ENCODE measurements around the gene ZNF423.

The ZNF423 gene

DNA sequence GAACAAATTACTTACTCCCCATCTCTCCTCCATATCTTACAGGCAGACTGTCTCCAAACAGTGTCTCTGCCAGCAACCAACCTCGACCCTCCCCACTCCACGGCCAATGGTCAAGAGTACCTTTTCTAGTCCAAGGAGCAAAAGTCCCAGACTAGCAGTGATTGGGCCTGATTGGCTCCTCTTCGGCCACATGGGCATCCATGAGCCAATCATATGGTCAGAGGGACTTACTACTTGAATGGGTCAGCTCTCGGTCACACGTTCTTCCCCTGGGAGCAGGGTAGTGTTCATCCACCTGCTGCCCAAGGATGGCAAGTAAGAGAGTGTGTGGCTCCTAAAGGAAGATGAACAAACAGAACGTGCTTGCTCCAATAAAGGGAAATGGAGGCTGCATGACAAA, 397.7 kb downstream of the ZNF423 start:
- no peak for DNase-seq (ENCODE audit: low read depth)

GRCh38 chr16:49457196-49457595, 398.7 kb downstream of the ZNF423 start:
- no peak for DNase-seq (ENCODE audit: low read depth)

- no peak for DNase-seq (ENCODE audit: low read depth)
Measured at GRCh38 chr16:49456763-49457162, 399.1 kb downstream of the ZNF423 start.

- DNase-seq (ENCODE audit: low read depth): no peak
Measured at GRCh38 chr16:49455991-49456745, 399.7 kb downstream of the ZNF423 start.

GRCh38 chr16:49455181-49455990, 400.5 kb downstream of the ZNF423 start:
- no peak for DNase-seq (ENCODE audit: low read depth)

DNA sequence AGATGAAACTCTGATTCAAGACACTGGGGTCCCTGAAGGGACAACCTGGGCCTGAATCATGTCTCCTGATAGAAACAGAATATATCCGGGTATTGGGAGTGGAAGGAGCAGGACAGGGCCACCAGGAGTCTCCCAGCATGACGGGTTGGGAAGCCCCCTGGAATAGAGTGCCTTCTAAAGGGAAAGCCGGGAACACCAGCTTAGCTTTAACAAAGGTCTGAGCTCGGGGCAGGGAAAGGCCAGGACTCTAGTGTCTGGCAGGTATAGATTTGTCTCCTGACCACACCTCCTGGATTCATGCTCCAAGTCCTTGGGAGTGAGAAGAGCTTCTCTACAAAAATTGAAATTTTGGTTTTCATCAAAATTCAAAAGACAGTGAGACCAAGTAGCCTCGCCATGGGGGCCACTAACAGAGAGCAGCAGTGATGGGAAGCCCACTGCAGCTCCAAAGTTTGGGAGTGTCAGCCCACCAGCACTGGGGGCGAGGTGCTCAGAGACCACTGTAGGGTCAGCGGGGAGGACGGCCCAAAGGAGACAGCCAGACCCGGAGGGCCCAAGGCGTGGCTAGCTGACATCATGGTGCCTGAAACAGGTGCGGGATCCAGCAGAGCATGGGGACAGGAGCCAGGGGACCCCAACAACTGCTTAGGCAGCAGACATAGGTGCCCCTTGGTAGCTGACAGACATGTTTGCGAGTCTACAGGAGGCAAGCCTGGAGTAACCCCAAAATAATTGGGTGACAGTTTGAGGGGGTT, 401.3 kb downstream of the ZNF423 start:
- no peak for DNase-seq (ENCODE audit: low read depth)

DNA sequence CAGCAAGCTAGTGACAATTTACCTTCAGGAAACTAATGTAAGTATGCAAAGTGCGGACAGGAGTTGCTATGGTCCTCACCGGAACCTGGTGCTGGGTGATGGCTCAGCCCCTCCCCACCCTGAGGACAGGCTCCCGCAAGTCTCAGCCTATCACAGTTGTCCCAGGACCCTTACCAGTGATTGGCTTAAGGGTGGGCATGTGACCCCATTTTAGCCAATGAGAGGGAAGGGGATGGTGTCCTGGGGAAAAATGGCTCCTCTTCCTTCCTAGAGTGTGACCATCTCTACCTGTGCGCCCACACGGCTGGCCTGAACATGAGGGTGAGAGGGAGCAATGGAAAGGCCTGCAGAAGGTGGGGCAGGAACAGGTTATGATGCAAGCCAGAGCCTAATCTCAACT, 401.9 kb downstream of the ZNF423 start:
- no peak for DNase-seq (ENCODE audit: low read depth)

DNA sequence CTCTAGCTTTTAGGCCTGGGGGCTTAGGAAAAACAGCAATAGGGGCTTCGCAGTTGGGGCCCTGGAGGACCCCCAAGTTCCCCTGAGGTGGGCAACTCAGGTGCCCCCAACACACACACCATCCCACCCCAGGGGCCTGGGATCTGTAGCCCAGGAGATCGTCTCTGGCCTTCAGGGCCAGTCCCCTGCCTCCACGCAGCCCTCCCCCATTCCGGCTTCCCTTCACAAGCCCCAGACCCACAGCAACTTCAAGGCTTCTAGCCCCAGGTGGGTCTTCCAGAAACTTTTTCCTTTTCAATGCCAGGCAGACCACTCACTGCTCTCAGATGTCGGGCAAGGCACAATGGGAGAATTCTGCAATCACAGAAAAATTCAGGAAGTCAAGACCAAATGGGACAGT, 402.9 kb downstream of the ZNF423 start:
- DNase-seq (ENCODE audit: low read depth): no peak

- no peak for DNase-seq (ENCODE audit: low read depth)
Measured at GRCh38 chr16:49452578-49452977, 403.3 kb downstream of the ZNF423 start.

DNA sequence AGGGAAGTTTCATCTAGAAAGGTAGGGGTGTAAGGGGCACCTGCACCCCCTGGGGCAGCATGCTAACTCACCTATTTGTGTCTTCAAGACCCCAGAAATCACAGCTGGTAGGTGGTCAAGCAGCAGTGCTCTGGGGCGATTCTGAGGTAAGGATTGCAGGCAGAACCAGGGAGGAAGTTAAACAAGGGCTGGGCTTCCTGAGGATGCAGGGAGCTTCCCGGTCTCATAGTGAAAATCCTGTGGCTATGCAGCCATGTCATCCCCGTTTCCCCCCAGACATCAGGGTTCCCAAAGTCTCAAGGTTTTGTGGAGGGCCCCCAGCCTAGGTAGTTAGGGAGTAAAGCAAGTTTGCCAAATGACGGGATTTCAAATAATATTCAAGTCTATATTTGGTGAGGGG, 403.8 kb downstream of the ZNF423 start:
- DNase-seq (ENCODE audit: low read depth): no peak

GRCh38 chr16:49446805-49447204, 409.1 kb downstream of the ZNF423 start:
- DNase-seq (ENCODE audit: low read depth): no peak

DNA sequence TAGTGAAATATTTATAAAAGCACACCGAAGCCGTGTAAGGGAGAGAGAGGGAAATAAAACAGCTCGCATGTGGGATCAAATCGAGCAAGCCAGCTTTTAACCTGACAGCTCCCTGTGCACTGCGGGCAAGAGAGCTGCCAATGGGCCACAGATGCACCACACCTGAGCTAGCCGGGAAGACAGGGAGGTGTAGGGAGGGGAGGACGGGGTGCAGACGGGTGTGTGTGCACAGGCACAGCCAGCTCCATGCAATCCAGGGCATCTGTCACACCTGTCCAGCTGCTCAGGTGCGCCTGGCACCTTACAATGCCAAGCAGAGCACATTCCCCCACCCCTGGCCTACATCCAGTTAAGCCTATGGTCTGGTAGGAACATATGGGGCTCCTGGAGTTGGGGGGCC, 412.3 kb downstream of the ZNF423 start:
- no peak for DNase-seq (ENCODE audit: low read depth)

DNA sequence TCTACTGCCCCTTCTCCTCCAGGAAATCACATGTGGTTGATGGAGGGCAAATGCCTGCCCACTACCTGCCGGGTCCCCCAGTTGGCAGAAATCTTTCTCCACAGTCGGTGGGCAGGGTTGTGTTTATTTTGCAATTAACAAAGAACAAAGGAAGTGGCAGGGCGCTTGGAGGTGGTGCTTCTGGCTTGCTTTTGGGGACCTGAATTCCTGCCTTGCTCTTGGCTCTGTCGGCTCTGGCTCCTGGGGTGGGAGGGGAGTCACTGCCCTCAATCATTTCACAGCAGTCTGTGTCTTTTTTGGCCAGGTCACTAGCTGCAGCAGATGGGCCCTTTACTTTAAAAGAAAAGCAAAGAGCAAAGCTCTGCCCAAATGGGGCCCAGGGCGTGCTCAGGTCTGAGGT, 413.1 kb downstream of the ZNF423 start:
- no peak for DNase-seq (ENCODE audit: low read depth)

DNA sequence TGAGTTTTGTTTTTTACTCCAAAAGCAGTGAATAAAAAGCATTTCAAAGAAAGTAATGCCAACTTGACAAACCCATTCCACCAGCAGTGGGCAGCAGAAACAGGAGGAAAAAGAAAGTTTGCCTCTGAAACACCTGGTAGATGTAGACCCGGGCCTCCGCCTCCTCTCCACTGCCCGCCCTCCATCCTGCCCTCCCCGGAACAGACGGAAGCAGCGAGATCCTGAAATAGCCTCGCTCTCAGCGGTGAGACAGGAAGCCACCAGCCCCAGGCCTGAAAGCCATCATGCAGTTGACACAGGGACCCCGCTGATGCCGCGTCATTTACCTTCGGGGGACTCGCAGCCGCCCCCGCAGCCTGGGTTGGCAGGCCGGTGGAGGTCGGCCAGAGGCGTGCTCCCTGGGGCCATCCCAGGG, 414.5 kb downstream of the ZNF423 start:
- DNase-seq (ENCODE audit: low read depth): no peak

GRCh38 chr16:49440156-49441065, 415.5 kb downstream of the ZNF423 start:
- DNase-seq (ENCODE audit: low read depth): no peak

- DNase-seq (ENCODE audit: low read depth): no peak
Measured at GRCh38 chr16:49439676-49440075, 416.2 kb downstream of the ZNF423 start.

DNA sequence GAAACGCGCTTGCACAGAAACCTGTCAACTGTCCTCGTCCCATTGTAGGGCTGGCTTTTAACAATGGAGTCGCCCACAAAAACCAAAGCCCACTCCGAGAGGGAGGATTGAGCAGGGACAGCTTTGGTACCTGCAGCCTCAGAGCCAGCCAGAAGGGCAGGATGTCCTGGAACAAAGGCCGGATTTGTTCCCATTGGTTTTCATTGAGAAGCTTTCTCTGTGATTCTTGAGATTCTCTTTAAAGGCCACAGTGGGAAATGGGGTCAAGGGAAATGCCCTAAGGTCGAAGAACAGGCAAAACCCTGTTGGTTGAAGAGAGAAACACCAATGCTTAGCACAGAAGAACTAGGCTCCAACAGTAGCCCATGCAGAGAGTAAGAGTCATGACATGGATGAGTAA, 416.9 kb downstream of the ZNF423 start:
- DNase-seq (ENCODE audit: low read depth): no peak

Measured in stromal cell of bone marrow (primary cell).